GF-D8 (cell line): ENCODE measurements around the gene GSN.

Experiments
- DNase-seq: peaks from one replicate; lab custom pipeline; 2025; lab: John Stamatoyannopoulos, UW

Gene GSN

DNA sequence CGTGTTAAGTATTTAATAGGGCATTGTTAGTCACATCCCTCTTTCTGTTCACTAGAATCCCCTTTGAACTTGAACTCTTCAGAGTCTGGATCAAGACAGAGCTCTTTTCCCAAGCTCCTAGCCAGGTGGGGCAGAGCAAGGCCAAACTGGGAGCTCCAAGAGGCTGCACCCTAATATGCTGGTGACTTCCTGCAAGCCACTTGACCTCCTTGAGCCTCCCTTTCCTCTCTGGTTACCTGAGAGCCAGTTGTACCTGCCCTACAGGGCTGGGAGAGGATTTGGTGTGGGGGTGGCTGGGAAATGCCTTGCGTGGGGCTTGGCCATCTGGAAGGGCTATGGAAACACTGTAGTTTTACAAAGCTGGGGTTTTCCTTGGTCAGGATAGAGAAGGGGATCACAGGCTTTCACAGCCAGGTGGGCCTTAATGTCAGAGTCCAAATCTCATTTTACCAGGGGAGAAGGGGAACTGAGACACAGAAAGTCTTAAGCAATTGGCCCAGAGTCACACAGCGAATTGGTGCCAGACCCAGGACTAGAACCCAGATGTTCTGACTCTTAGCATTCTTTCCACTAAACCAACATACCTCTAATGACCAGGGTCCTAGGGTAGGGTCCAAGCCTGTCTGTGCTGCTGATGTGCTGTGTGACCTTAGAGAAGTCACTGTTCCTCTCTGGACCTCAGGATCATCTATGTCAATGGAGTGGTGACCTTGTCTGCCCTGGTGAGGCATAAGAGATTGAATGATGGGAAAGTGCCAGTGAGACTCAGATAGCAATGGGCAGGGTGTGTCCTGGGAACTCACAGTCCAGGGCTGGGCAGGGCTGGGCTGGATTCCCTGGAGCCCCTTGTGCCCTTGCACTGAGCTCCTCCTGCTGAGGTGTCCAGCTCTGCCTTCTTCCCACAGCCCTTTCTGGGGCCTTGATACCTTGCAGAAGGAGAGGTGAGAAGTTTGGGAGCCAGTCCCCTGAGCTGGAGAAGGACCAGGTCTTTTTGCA, 35.8 kb downstream of the GSN start:
- DNase-seq: no peak

DNA sequence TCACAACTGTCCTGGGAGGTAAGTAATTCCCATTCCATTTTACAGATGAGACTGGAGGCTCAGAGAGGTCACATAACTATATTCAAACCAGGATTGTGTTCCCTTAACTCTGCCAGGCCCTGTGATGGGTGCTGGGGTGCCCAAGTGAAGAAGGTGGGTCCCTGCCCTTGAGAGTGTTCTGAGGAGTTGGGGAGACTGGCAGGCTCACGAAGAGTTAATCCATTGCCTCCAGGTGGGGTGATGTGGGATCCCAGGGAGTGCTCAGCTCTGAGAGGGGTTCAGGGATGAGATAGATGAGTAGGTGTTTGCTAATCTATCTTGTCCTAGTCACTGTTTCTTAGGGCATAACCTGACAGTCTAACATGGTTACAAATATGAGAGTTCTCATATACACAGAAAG, 36.7 kb downstream of the GSN start:
- DNase-seq: no peak

DNA sequence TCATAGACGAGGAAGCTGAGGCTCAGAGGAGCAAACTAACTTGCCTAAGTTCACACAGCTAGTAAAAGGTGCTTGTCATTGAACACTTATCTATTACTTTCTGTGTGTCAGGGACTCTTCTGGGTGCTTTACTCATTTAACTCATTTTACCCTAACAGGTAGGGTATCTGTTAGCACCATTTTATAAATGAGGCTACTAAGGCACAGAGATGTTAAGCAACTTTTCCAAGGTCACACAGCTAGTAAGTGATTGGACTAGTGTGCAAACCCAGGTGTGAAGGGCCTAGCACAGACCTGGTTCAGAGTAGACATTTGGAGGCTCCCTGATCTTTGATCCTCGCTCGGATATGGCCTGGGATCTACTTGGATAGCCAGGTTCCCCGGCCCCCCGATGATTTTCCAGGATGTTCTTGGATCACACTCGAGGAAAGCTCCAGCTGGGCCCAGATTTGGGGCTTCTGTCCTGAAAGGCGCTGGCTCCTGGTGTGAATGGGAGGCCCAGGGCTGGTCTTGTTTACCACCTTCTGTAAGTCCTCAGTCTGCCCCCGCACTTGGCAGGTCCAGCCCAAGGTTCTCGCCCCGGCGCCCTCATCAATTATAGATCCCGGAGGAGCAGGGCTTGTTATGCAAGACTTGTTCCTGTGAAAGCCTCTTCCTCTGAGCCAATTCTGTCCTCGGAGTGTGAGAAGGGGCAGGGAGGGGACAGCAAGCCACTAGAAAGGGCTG, 37.5 kb downstream of the GSN start:
- DNase-seq: no peak

DNA sequence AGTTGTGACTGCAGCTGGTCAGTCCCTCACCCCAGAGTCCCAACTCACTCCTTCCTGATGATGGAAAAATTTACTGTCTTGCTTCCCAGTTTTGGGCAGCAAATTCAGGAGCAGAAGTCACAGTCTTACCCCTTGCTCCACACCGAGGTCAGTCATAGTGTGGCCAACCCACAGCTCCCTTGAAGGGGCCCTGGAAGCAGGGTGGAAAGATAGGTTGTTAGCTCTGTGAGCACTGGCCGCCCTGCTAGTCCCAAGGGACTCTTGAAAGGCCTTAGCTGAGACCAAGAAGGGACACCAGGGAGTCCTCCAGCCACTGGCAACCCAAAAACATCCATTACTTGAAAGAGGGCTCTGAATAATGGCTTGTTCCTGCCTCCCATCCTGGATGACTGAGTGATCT, 40.0 kb downstream of the GSN start:
- no peak for DNase-seq

DNA sequence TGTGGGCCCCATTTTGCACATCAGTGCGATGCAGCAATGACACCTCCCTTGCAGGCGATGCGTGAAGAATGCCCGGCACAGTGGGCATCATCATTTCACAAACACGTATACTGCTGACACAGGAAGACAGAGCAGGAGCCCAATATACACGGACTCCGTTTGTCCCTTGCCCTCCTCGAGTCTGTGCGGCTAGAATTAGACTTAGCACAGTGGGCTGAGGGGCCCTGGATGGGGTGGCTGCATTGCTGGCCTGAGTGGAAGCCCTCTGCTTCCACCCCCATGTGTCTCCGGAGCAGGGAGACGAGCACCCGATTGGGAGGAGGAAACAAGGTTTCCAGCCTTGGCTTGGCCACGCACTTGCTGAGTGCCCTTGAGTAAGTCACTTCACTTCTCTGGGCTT, 40.8 kb downstream of the GSN start:
- DNase-seq: no peak

DNA sequence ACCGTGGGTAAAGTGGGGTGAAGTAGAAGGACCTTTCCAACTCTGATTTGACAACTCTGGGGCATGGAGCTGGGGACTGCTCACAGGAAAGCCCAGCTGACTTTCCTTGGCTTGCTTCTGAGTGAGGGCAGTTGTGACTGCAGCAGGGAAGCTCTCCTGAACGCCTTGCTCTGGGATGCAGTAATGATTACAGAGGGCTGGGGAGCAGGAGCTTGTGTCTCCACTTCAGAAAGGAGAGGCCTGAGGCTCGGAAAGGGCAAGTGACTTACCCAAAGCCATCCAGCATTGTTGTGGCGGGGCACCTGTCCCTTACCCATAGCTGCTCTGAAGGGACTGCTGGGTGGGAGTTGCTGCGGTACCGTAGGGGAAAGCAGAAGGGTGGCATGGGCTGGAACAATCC, 41.2 kb downstream of the GSN start:
- no peak for DNase-seq

DNA sequence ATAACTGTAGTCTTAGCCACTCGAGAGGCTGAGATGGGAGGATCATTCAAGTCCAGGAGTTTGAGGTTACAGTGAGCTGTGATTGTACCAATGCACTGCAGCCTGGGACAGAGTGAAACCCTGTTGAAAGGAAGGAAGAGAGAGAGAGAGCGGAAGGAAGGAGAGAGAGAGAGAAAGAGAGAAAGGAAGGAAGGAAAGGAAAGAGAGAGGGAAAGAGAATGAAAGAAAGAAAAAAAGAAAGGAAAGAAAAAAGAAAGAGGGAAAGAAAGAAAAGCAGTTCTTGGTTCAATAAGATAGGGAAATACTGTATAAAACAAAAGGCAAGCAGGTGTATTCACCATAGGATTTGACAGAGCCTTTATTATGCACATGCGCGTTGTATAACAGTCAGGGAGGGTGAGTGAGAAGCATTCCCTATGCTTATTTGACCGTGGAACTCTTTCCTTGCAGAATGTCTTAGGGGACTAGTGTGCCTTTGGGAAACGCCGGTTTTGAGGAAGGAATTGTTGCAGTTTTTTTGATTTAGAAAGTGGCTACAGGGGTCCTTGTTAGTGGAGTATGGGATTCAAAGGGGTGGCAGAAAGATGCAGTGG, 42.0 kb downstream of the GSN start:
- no peak for DNase-seq

DNA sequence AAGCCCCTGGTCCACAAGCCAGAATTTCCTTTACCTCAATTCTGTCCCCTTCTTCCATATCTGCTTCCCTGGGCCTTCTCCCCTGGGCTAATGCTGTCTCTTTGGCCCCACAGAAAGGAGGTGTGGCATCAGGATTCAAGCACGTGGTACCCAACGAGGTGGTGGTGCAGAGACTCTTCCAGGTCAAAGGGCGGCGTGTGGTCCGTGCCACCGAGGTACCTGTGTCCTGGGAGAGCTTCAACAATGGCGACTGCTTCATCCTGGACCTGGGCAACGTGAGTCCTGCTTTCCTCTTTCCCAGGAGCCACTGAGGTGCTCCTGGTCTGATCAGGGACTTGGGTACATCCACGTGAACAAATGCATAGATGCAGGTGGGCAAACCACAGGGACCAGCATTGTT, 42.6 kb downstream of the GSN start:
- DNase-seq: no peak

DNA sequence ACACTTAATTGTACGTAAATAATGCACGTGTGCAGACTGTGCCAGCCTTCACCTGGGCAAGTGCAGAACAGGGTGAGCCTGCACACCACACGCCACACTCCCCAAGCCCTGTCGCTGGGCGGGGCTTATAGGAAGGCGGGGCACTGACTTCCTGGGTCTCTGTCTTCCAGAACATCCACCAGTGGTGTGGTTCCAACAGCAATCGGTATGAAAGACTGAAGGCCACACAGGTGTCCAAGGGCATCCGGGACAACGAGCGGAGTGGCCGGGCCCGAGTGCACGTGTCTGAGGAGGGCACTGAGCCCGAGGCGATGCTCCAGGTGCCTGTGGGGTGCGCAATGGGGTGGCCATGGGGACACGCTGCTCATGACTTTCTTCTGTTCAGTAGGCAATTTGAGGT, 44.2 kb downstream of the GSN start:
- DNase-seq: no peak

DNA sequence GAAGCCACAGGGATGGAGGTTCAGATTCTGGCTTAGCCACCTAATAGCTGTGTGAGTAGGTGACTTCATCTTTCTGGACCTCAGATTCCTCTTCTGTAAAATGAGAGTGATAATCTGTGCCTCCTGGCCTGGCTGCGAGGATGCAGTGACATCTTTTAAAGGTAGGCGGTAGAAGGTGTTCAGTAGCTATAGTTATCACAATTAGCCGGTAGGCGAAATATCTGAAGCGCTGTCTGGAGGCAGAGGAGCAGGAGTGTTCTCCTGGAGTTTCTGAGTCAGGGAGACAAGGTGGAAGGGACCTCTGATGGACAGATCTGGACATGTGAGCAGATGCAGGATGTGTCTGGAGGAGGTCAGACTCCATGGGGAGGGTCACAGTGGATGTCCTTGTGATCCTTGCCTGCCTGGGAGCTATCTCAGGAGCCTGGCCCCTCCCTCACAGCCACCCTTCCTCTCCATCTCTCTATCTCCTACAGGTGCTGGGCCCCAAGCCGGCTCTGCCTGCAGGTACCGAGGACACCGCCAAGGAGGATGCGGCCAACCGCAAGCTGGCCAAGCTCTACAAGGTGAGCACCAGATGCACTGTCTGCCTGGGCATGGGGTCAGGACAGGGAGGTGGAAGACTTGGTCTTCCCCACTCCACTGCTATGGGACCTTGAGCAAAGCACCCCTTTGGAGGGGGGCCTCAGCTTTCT, 45.6 kb downstream of the GSN start:
- no peak for DNase-seq

DNA sequence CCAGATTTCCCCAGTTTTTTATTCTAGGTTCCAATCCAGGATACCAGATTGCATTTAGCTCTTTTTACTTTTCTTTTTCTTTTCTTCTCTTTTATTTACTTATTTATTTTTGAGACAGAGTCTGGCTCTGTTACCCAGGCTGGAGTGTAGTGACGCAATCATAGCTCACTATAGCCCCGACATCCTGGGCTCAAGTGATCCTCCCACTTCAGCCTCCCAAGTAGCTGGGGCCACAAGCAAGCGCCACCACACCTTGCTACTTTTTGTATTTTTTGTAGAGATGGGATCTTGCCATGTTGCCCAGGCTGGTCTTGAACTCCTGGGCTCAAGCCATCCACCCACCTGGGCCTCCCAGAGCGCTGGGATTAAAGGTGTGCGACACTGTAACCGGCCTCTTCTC, 48.4 kb downstream of the GSN start:
- no peak for DNase-seq

DNA sequence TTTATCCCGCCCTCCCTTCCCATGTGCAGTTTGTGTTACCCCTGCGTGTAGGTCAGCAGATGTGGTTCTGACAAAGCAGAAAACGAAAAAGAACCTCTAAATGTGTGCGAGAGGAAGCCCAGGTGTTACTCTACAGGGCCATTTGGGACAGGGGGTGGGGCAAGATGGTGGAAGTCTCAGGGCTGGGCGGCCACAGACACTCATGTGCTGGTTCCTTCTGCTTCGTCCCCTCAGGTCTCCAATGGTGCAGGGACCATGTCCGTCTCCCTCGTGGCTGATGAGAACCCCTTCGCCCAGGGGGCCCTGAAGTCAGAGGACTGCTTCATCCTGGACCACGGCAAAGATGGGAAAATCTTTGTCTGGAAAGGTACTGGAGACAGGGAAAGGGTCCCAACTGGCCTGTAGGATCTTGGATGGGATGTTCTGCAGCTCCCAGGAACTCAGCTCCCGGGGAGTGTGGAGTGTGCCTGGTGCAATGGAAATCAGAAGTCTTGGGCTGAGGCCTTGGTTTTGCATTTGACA, 49.0 kb downstream of the GSN start:
- no peak for DNase-seq

DNA sequence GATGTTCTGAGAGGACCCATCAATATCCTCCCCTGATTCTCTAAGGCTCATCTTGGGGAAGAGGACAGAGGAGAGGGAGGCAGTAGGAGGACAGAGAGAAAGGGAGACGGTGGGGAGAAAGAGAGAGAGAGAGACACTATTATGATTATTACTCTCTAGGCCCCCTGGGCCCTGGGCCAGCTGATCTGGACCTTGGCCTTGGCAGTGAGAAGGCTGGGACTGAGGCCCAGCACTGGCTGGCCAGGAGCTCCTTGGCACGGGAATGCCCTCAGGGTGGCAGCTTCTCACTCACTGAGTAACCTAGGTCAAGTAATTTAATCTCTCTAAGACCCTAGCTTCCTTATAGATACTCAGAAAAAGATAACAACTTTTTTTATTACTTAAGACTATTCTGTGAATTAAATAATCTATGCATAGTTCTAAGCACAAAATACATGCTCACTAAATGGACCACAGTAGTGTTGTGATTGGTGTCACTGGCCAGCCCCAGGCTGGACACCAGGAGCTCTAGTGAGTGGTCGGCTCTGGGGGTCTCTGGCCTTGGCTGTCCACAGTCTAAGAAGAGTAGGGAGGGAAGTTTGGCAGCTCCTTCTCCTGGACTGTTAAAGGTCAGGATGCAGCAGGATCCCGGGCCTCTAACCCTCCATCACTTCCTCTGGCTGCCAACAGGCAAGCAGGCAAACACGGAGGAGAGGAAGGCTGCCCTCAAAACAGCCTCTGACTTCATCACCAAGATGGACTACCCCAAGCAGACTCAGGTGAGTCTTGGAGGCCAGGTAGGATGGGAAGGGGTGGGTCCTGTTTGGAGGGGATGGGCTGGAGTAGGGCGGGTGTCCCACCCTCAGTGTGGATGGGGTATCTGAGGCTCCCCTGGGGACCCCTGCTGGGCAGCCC, 50.0 kb downstream of the GSN start:
- no peak for DNase-seq

DNA sequence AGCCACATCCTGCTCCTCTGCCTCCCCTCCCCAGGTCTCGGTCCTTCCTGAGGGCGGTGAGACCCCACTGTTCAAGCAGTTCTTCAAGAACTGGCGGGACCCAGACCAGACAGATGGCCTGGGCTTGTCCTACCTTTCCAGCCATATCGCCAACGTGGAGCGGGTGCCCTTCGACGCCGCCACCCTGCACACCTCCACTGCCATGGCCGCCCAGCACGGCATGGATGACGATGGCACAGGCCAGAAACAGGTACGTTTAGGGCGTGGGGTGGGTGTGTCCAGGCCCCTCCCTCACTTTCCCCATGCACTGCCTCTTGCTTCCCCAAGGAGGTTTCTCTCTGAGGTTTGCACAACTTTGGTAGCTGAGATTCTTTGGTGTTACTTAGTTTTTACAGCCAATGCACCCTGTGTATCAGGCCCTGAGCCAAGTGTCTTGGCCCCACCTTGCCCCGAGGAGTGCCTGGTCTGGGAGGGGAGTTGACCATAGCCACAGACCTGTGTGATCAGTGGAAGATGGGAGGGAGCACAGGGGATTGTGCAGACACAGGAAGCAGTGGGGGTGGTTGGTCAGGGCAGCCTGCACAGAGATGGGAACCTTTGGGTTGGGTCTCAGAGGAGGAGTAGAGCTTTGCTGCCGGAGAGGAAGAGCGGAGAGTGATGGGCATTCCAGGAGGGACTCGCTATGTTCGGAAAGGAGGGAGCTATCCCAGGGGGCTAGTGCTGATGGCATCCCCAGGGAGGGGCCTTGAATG, 50.8 kb downstream of the GSN start:
- DNase-seq: no peak

DNA sequence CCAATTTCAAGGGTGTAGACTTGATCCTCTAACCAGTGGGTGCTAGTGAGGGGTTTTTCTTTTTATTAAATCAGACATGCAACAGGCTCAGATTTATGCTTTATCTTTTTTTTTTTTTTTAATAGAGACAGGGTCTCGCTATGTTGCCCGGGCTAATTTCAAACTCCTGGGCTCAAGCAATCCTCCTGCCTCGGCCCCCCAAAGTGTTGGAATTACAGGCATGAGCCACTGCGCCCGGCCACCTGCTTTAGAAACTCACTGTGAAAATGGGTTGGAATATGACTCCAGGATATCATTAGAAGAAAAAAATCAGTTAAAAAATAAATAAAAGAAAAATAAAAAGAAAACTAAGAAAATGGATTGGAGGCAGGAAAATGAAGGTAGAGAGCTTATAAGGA, 51.4 kb downstream of the GSN start:
- DNase-seq: no peak

DNA sequence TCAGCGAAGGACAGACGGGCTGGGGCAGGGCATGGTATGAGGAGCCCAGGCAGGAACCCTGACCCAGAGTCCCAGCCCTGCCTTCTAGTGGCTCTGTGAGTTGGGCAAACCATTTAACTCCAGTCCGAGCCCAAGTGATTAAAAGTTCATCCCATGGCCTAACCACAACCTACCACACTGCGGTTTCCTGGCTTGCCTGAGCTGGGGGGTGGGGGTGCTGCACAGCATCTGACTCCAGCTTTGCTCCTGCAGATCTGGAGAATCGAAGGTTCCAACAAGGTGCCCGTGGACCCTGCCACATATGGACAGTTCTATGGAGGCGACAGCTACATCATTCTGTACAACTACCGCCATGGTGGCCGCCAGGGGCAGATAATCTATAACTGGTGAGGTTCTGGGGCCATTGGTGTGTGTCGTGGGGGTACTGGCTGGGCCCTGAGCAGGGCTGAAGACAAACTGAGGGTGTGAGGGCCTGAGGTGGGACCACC, 53.1 kb downstream of the GSN start:
- DNase-seq: peak; percentile 76

DNA sequence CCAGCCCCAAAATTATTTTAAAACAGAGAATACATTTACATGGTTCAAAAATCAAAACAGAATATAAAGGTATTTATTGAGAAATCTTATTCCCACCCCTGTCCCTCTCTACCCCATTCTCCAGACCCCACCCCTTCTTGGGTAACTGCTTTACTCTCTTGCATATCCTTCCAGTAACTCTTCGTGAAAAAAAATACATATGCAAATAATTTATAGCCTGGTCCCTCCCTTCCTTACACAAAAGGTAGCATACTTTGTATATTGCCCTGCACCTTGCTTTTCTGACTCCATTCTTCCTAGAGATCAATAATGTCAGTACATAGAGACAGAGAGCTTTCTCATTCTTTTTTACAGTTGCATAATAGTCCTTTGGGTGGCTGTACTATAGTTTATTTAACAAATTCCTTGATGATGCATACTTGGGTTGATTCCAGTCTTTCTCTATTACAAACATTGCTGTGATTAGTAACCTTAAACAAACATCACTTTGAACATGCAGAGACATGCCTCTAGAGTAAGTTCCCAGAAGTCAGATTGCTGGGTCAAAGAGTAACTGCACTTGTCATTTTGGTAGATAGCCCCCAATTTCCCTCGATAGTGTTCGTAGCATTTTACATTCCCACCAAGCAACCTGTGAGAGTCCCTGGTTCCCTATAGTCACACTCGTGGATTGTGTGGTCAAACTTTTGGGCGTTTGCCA, 54.2 kb downstream of the GSN start:
- no peak for DNase-seq

DNA sequence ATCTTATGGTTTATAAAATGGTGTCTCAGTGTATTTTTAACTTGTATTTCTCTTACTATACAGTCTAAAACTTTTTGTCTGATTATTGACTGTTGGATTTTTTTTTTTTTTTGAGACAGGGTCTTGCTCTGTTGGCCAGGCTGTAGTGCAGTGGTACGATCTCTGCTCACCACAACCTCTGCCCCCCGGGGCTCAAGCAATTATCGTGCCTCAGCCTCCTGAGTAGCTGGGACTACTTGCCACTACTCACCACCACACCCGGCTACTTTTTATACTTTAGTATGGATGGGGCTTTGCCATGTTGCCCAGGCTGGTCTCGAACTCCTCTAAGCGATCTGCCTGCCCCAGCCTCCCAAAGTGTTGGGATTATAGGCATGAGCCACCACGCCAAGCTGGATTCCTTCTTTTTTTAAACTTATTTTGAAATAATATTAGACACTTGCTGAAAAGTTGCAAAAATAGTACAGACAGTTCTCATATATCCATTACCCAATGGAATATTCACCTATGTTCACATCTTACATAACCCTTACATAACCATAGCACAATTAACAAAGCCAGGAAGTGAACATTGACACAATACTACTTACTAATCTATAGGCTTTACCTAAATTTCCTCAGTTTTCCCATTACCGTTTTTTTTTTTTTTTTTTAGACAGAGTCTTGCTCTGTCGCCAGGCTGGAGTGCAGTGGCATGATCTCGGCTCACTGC, 54.9 kb downstream of the GSN start:
- DNase-seq: no peak
